Measurements from ENCODE around the gene C1orf35.
A peak's percentile ranks its signal among the peaks of the same experiment; 100 is the strongest.
"Not testable (repeated sequence)": the region's sequence is repeated elsewhere in the genome, so short reads cannot be mapped to it uniquely, and the experiment has no call there.

The C1orf35 gene

DNA sequence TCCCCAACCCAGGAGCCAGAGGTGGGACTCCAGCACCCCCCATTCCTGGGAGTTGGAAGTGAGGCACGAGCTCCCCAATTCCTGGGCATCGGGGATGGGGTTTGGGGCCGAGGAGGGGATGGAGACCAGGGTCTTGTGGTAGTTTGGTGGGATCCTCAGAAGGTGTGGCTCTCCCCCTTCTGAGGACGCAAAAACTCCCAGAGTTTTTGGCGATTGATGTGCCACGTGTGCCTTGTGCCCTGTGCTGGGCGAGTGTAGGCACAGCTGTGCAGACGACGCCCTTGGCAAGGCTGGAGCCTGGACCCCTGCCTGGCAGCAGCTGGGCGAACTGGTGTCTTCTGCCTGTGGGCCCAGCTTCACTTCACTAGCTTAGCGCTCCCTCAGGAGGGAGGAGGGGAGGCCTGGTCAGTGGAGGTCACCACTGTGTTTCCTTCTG, 39.6 kb upstream of the C1orf35 start:
- DNase-seq (ENCODE audit: low read depth in 2 of 3, low spot score in 1 of 3), result no peak

- DNase-seq (ENCODE audit: low read depth in 2 of 3, low spot score in 1 of 3), result no peak
Observed at GRCh38 chr1:228142155-228142691, 39.1 kb upstream of the C1orf35 start.

GRCh38 chr1:228141226-228142044, 38.3 kb upstream of the C1orf35 start:
- DNase-seq (ENCODE audit: low read depth in 2 of 3, low spot score in 1 of 3), result no peak

- no peak for DNase-seq (ENCODE audit: low read depth in 2 of 3, low spot score in 1 of 3)
Observed at GRCh38 chr1:228140724-228141225, 37.6 kb upstream of the C1orf35 start.

DNA sequence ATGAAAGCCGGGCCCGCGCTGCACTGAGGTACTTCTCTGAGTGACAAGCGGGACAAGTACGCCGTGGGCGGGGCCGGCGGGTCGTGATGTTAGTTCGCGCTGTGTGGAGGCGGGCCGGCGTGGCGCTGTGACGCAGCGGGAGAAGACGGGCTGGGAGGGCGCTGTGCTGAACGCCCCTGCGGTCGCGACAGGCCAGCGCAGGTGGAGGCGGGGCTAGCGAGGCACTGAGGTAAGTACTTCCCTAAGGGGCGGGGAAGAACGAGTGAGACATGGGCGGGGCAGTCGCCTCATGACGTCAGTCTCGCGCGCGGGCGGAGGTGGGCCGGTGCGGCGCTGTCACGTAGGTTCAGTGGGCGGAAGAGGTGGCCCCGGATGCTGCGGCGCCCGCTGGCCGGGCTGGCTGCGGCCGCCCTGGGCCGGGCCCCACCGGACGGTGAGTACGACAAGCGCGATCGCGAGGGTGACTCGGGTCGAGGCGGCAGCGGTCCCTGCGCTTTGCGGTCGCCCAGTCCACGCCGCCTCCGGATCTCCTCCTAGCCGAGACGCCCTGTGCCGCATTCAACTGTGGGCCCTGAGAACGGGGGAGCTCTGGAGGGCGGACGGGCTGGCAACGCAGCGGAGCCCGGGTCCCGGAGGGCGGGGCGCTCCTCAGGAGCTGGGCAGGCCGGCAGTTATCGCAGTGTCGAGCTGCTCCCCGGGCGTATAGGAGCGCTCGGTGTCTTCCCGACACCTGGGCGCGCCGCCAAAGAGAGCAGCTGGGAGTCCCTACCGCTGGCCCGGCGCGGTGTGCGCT, 37.0 kb upstream of the C1orf35 start, which contains the start of gene GUK1:
GUK1 (plus strand) TSS at position 349 of the 793 bp plus-strand sequence; CDS start at position 373, 24 bp downstream.
- peak; percentile 99 to 100 (median 100) for DNase-seq (ENCODE audit: low read depth in 2 of 3, low spot score in 1 of 3)

DNA sequence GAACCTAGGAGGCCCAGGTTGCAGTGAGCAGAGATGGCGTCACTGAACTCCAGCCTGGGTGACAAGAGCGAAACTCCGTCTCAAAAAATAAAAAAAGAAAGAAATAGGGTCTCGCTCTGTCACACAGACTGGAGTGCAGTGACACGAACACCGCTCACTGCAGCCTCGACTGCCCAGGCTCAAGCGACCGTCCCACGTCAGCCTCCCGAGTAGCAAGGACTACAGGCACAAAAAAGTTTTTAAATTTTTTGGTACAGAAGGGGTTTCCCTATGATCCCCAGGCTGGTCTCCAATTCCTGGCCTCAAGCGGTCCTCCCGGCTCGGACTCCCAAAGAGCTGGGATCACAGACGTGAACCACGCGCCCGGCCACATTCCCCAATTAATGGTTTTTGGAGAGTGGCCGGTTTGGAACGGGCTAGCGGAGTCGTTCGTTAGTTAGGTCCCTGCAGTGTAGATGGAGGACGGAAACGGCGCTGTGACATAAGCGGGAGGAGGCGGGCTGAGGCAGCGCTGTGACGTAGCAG, 36.3 kb upstream of the C1orf35 start:
- no peak for DNase-seq (ENCODE audit: low read depth in 2 of 3, low spot score in 1 of 3)

GRCh38 chr1:228136901-228137300, 33.8 kb upstream of the C1orf35 start:
- no peak for DNase-seq (ENCODE audit: low read depth in 2 of 3, low spot score in 1 of 3)

- DNase-seq (ENCODE audit: low read depth in 2 of 3, low spot score in 1 of 3), result no peak
Observed at GRCh38 chr1:228134591-228134990, 31.5 kb upstream of the C1orf35 start.

DNA sequence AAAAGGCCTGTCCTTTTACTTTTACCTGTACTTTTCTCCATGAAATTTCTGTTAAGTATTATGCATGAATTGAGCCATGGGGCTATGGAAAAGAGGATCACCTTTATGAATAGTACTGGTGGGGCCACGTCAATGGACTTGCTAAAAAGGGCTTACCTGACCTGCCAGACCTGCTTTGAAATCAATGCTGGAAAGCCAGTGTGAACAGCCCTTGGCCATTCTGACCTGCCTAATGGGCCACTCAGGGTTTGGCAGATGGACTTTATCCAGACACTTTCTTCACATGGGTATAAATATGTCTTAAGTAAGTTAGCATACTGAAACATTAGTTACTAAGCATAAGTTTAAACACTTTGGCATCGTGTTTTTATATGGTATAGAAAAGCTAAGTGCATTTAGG, 28.6 kb upstream of the C1orf35 start:
- no peak for DNase-seq (ENCODE audit: low read depth in 2 of 3, low spot score in 1 of 3)

DNA sequence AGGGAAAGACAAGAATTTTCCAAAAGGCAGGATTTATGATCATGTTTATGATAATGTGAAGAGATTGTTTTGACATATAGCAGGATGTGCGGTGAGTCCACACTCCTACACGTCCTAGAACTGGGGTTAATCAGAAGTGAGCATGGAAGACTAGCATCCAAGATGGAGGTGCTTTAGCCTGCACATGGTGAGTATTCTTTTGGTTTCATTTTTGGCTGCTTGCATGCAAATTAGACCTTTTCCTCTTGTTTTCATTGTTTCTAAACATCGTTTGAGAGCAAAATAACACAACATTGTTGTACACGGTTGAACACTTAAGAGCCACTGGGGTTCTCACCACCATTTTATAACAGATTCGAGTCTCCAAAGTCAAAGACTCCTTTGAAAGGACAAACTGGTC, 22.1 kb upstream of the C1orf35 start:
- no peak for DNase-seq (ENCODE audit: low read depth in 2 of 3, low spot score in 1 of 3)

DNA sequence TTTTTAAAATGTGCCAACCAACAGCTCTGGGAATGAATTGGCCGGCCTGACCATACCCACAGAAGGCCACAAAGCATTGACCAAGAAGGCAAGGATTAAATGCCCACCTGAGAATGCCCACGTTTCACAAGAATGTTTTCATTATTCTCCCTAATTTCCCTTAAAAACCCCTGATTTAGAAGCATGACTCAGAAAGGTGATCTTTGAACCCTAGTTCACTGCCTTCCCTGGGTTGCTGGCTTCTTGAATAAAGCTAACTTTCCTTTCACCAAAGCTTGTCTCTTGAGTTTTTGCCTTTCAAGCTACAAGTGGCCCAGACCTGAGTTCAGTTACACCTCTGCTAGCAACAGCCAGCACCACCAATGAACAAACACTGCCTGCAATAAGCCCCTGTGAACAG, 20.4 kb upstream of the C1orf35 start:
- no peak for DNase-seq (ENCODE audit: low read depth in 2 of 3, low spot score in 1 of 3)

- DNase-seq (ENCODE audit: low read depth in 2 of 3, low spot score in 1 of 3), result no peak
Observed at GRCh38 chr1:228122921-228123441, 19.9 kb upstream of the C1orf35 start.

DNA sequence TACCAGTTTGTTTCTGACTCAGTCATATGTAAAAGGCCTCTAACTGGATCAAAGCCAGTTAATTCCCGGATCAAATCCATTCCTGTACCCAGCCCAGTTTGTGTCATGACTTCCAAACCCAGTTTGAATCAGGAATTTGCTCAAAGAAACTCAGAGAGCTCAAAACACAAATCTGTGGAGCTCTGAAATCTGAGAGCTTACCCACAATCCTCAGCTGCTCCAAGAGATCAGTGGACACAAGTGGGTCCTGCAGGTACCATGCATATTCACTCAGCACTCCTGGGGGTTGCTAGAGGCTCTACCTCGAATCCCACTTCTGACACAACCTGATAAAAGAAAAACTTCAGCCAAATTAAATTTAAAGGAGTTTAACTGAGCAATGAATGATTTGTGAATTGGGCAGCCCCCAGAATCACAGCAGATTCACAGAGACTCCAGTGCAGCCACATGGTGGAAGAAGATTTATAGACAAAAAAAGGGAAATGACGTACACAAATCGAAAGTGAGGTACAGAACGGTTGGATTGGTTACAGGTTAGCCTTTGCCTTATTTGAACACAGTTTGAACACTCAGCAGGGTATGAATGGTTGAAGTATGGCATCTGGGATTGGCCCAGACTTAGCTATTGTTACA, 17.8 kb upstream of the C1orf35 start:
- no peak for DNase-seq (ENCODE audit: low read depth in 2 of 3, low spot score in 1 of 3)

GRCh38 chr1:228120351-228120750, 17.2 kb upstream of the C1orf35 start:
- no peak for DNase-seq (ENCODE audit: low read depth in 2 of 3, low spot score in 1 of 3)

DNA sequence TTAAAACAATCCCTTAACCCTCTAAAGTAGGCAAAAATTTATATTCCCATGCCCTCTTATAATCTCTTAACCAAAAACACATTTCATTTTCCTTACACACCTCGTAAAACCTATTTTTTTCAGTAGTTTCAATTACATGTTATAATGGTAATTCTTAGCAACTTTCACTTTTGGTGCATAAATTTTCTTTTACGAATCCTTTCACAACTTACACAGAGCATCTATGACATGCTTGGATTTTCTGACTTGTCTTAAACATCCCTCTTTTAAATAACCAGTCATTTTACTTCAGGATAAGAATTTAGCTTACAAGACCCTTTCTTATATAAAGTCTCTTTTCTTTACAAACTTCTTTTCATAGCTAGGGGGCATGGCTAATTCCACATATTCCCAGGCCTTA, 14.9 kb upstream of the C1orf35 start:
- DNase-seq (ENCODE audit: low read depth in 2 of 3, low spot score in 1 of 3), result no peak

GRCh38 chr1:228117335-228117734, 14.2 kb upstream of the C1orf35 start:
- DNase-seq (ENCODE audit: low read depth in 2 of 3, low spot score in 1 of 3), result no peak

DNA sequence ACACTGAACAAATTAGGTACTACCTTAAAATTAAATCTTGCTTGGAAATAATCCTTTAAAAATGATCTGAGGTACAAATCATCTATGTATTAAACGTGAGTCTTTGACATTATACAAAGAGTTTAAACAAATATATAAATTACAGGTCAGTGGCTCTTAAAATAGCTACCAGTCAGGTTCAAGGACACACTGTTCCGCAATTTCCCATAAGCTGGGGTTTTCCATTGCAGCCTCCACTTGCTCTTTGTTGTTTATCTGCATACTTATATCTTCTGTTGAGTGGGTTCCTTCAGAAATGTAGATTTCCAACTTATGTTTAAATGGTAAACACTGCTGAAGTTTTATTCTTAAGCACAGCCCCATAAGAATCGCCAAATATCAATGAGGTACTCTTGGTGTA, 11.7 kb upstream of the C1orf35 start:
- DNase-seq (ENCODE audit: low read depth in 2 of 3, low spot score in 1 of 3), result no peak

GRCh38 chr1:228112617-228113016, 9.5 kb upstream of the C1orf35 start:
- no peak for DNase-seq (ENCODE audit: low read depth in 2 of 3, low spot score in 1 of 3)

DNA sequence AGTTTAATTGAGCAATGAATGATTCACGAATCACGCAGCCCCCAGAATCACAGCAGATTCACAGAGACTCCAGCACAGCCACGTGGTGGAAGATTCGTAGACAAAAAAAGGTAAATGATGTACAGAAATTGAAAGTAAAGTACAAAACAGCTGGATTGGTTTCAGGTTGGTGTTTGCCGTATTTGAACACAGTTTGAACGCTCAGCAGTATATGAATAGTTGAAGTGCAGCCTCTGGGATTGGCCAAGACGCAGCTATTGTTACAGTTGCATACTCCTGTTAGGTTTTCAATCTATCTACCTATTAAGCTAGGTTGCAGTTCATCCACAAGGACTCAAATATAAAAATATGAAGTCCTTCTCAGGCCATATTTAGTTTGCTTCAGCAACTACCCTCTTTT, 9.0 kb upstream of the C1orf35 start:
- DNase-seq (ENCODE audit: low read depth in 2 of 3, low spot score in 1 of 3), result no peak

GRCh38 chr1:228111315-228111714, 8.2 kb upstream of the C1orf35 start:
- not testable (repeated sequence) for DNase-seq (ENCODE audit: low read depth in 2 of 3, low spot score in 1 of 3)

GRCh38 chr1:228110556-228110955, 7.4 kb upstream of the C1orf35 start:
- no peak for DNase-seq (ENCODE audit: low read depth in 2 of 3, low spot score in 1 of 3)

All from stimulated activated CD4-positive, alpha-beta T cell treated with anti-CD3 and anti-CD28 coated beads, Interleukin-12 subunit alpha, Interleukin-12 subunit beta, amount 100 ng/mL, for 48 hours (primary cell).